ENCODE data around the gene TGFB1I1. TPM values are rescaled to one million over a fixed set of nuclear protein-coding genes. Genes with fewer than 3 reads are reported as not detected.

Gene TGFB1I1
- total RNA-seq, 1 donor from 2014 or later, result 2.6 TPM

GRCh38 chr16:31428638-31429247, 43.2 kb upstream of the TGFB1I1 start:
- no peaks in the 10 kb centered on the region for H3K4me1 Mint-ChIP-seq
- DNase-seq (no peak), ATAC-seq (ENCODE audit: low read depth) (no peak)
- no peak overlapping the region for H3K4me3 Mint-ChIP-seq
- peaks cover 7% of the 10 kb centered on the region for H3K27me3 Mint-ChIP-seq
- ChIA-PET CTCF (no interaction called here), POLR2A (no interaction called here)
- H3K9me3 Mint-ChIP-seq, result no peaks in the 10 kb centered on the region
- H3K27ac Mint-ChIP-seq, result no peak overlapping the region
- TF ChIP-seq, protein P1, sequence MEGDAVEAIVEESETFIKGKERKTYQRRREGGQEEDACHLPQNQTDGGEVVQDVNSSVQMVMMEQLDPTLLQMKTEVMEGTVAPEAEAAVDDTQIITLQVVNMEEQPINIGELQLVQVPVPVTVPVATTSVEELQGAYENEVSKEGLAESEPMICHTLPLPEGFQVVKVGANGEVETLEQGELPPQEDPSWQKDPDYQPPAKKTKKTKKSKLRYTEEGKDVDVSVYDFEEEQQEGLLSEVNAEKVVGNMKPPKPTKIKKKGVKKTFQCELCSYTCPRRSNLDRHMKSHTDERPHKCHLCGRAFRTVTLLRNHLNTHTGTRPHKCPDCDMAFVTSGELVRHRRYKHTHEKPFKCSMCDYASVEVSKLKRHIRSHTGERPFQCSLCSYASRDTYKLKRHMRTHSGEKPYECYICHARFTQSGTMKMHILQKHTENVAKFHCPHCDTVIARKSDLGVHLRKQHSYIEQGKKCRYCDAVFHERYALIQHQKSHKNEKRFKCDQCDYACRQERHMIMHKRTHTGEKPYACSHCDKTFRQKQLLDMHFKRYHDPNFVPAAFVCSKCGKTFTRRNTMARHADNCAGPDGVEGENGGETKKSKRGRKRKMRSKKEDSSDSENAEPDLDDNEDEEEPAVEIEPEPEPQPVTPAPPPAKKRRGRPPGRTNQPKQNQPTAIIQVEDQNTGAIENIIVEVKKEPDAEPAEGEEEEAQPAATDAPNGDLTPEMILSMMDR (IDR thresholded peaks at IDR 0.05), result no peak
- intact Hi-C loops (cut with micrococcal nuclease), result no loop called here
- no peaks in the 10 kb centered on the region for H3K36me3 Mint-ChIP-seq (ENCODE audit: low read depth)

DNA sequence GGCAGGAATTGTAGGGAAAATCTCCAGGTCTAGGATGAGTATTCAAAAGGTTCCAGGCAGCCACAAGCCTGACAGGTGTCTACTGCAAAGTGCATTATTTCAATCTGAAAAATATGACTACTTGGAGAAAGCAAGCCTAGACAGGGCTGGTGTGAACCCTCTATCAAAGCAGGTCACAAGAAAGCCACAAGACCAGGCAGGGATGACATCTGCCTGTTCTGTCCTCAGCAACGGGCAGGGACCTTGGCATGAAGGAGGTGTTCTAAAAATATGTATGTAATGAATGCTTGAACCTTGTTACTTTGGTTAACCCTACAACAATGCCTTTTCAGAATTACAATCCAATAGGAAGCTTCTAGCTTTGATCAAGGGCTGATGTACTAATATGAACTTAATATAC, 42.6 kb upstream of the TGFB1I1 start:
- CTCF ChIA-PET, result interaction anchor here (0.9 kb wide), 1 partner anchor 13 kb away, joined by 3 read pairs; the partner anchor contains the start of gene ZNF843
- no peaks in the 10 kb centered on the region for H3K4me1 Mint-ChIP-seq
- no peak for DNase-seq
- H3K27me3 Mint-ChIP-seq, result peaks cover 4% of the 10 kb centered on the region
- TF ChIP-seq, protein P1 (IDR thresholded peaks at IDR 0.05), result no peak
- no peak for ATAC-seq (ENCODE audit: low read depth)
- intact Hi-C loops (cut with micrococcal nuclease), result no loop called here
- no peaks in the 10 kb centered on the region for H3K36me3 Mint-ChIP-seq (ENCODE audit: low read depth)
- H3K9me3 Mint-ChIP-seq, result no peaks in the 10 kb centered on the region
- POLR2A ChIA-PET, result no interaction called here
- H3K27ac Mint-ChIP-seq, result no peak overlapping the region
- H3K4me3 Mint-ChIP-seq, result no peak overlapping the region

- Mint-ChIP-seq H3K9me3 (no peaks in the 10 kb centered on the region), H3K4me1 (no peaks in the 10 kb centered on the region), H3K27me3 (peaks cover 2% of the 10 kb centered on the region), H3K36me3 (ENCODE audit: low read depth) (no peaks in the 10 kb centered on the region), H3K4me3 (no peak overlapping the region), H3K27ac (no peak overlapping the region)
- CTCF ChIA-PET, result interaction anchor here (0.9 kb wide), 1 partner anchor 13 kb away, joined by 3 read pairs; the partner anchor contains the start of gene ZNF843
- POLR2A ChIA-PET, result no interaction called here
- TF ChIP-seq, protein P1 (IDR thresholded peaks at IDR 0.05), result no peak
- intact Hi-C loops (cut with micrococcal nuclease), result no loop called here
- DNase-seq (no peak), ATAC-seq (ENCODE audit: low read depth) (no peak)
These were observed 42.2 kb upstream of the TGFB1I1 start for GRCh38 chr16:31429796-31430195.

- POLR2A ChIA-PET, result no interaction called here
- CTCF ChIA-PET, result no interaction called here
- no peak for ATAC-seq (ENCODE audit: low read depth)
- no peak for DNase-seq
- Mint-ChIP-seq H3K36me3 (ENCODE audit: low read depth) (no peaks in the 10 kb centered on the region), H3K27me3 (no peaks in the 10 kb centered on the region), H3K4me3 (no peak overlapping the region), H3K4me1 (no peaks in the 10 kb centered on the region), H3K27ac (no peak overlapping the region), H3K9me3 (no peaks in the 10 kb centered on the region)
- TF ChIP-seq, protein P1 (IDR thresholded peaks at IDR 0.05), result no peak
- intact Hi-C loops (cut with micrococcal nuclease), result no loop called here
These were observed 41.4 kb upstream of the TGFB1I1 start for GRCh38 chr16:31430380-31431052.

GRCh38 chr16:31435341-31436220, 36.4 kb upstream of the TGFB1I1 start:
- ATAC-seq (ENCODE audit: low read depth) (no peak), DNase-seq (no peak)
- no peaks in the 10 kb centered on the region for H3K9me3 Mint-ChIP-seq
- POLR2A ChIA-PET, result interaction anchor here (0.5 kb wide), 1 partner anchor 291 kb away, joined by 3 read pairs; no protein-coding TSS in a partner anchor
- no peaks in the 10 kb centered on the region for H3K27me3 Mint-ChIP-seq
- TF ChIP-seq, protein P1 (IDR thresholded peaks at IDR 0.05), result no peak
- CTCF ChIA-PET, result no interaction called here
- intact Hi-C loops (cut with micrococcal nuclease), result no loop called here
- H3K36me3 Mint-ChIP-seq (ENCODE audit: low read depth), result no peaks in the 10 kb centered on the region
- peaks cover 13% of the 10 kb centered on the region for H3K4me1 Mint-ChIP-seq
- no peak overlapping the region for H3K4me3 Mint-ChIP-seq
- H3K27ac Mint-ChIP-seq, result no peak overlapping the region

Data from activated B cell treated with CpG ODN at 0.5 μM for 24 hours (primary cell).